HG02610 (cell line): ENCODE results near the gene NFIA.

ENCODE experiments used
- ATAC-seq: cut with Tn5 transposase; IDR thresholded peaks from one replicate; pipeline ENCODE4 v1.9.1; 2021; ENCODE audit warnings: mild to moderate bottlenecking, moderate library complexity; ENCODE audit not compliant: unreplicated experiment

NFIA gene

DNA sequence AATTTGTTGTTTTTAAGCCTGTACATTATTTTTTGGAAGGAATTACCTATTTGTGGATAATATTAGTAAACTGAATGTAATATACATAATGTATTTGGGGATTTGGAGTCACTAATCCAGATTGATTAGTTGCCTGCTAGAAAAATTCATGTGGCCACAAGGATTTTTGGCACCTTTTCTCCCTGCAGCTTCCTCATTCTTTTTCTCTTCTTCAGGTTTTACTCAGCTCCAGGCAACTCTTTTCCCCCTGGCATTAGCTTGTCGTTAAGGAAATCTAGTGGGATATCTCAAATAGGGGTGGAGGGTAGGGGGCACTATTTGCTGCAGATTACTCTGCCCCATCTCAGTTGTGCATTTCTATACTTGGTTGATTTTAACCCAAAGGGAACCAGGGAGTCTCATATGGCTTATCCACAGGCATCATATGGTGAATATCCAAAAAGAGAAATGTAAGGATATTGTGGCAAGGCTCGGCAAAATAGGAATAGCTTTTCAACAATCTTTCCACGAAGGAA, 203.1 kb downstream of the NFIA start:
- no peak for ATAC-seq

DNA sequence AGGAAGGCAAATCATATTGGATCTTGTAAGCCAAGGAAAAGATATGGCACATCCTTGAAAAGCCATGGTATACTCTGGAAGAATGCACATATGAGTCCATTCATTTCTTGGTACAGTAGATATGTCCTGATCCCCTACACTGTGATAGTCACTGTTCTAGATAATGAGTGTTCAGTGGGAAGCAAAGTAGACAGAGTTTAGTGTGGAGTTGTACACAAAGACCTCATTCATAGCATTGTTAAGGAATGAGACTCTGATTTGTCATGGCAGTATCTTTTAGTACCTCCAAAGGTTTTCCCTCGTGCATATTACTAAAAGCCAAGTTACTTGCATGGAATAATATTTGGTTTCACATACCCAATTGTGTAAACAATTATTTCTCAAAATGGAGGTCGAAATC, 204.7 kb downstream of the NFIA start:
- no peak for ATAC-seq

GRCh38 chr1:61287734-61288133, 205.4 kb downstream of the NFIA start:
- ATAC-seq = no peak

DNA sequence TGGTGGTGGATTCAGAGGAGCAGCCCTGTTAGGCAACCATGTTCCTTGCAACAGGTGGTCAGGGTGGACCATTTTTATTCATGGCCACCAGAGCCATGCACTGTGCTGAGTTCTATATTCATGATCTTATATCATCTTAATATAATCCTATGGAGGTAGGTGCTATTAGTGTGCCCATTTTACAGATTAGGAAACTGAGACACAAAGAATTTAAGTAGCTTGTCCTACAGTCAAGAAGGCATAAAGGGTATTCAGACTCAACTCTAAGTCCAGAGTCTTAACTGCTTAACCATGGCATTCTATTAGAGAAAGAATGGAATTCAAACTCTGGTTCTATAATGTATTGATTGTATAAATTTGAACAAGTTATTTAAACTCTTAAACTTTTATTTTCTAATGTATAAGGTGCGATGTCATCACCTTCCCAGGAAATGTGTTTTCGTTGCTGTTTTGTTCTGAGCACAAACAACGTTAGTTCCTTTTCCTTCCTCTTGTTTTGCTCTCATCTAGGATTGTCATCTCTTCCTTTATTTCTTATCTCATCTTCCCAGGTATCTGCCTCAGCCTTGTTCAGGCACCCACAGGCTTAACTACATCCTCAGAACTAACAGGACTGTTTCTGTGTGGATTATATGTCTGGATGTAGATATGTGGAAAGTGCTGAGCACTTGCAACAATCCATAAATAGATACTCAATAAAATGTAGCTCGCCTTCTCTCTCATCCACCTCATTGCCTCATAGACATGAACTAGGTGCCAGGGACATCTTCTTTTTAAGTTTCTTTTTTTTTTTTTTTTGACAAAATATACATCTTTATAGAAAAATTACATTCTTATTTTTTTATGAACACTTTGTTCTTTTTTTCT, 207.1 kb downstream of the NFIA start:
- ATAC-seq = no peak

DNA sequence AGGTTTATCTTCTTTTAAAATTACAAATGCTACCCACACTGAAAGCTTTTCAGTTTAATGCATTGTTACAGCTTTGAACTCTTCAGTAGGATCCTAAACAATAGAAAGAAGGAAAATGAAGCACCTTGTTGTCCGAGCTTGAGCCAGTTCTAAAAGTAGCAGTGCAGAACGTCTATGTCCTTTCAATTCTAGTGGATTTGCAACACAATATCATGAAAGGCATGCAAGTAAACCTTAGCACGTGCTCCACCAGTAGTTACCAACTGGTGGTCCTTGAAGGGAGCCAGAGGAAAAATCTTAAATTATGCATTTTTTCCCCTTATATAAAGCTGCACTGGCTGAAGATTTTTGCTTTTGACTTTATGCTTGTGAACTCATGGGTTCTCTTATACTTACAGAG, 208.2 kb downstream of the NFIA start:
- no peak for ATAC-seq

DNA sequence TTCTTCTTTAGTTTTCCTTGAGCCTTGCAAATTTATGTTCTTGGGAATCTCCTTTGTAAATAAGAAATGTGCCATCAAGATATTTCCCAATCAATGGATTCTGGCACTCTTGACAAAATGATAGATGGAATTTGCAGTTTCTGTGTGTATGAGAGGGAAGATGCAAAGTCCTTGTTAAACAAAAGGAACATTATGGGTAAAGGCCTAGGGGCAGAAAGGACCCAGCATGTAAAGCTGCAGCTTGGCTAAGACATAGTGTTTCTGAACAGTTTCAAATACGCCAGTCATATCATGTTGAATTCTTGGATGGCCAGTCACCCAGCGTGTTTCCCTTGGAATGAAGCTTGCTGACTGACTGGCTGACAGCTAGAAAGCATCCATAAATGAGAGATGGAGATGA, 210.8 kb downstream of the NFIA start:
- no peak for ATAC-seq

GRCh38 chr1:61293986-61294504, 211.7 kb downstream of the NFIA start:
- ATAC-seq = no peak

DNA sequence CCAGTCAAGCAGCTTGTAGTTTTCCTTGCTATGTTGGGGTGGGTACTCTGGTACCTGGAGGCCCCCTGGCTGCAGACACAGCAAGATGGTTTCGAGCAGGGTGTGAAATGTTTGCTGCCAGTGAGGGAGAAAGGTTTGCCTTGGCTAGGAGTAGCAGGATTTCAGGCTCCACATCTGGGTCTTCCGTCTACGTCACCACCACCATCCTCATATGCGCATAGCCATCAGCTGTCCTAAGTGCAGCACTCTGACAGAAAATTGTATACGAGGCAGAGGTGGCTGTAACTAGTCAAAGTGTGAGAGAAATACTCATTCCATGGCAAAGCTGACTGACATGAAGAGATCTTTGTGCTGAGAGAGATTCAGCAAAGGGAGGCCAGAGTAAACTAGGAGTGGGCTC, 212.6 kb downstream of the NFIA start:
- no peak for ATAC-seq

DNA sequence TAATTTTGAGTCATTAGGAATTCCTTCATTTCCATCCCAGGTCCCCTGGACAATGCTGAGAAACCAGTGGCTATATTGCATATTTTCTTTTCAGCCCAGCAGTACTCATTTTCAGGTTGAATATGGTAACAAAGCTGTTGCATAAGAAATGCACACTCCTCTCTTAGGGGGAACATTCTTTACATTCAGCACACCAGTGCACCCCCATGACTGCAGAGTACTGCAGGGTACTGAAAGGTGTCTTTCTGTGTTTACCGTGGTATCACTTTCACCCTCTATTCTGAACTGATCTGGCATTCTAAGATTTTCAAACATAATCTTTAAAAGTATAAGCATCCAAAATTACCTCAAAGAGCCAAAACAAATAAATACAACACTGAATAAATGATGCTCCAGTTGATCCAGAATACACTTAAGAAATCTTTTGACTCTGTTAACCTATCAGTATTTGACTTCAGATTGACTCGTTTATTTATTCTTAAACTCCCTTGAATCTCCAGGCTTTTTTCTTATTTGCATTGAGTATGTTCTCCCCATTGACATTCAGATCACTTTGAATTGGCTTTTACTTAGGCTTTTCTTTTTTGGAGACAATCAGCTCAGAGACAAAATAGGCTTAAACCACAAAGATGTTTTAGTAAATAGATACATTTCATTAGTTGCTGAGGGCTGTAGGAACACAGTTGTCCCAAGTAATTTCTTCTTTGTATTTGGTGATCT, 213.6 kb downstream of the NFIA start:
- ATAC-seq = no peak

GRCh38 chr1:61297887-61298286, 215.5 kb downstream of the NFIA start:
- ATAC-seq = no peak

- no peak for ATAC-seq
Observed at GRCh38 chr1:61299463-61299862, 217.1 kb downstream of the NFIA start.

DNA sequence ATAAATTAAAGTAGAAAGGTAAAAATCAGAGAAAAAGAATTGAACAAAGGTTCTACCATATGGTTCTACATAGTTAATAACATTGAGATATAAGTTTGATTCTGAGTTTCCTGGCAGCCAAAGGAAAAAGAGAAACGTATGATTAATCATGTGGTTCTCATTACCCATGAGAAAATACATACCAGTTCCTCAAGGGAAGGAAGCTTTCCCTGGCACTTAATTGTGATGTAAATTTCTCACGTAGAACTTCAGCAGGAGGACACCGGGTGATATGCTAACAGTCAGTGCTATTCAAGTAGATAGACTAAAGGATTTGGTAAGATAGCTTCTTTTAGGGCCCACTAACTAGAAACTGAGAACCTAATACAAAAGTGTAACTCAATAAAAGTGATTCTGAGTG, 218.5 kb downstream of the NFIA start:
- no peak for ATAC-seq

DNA sequence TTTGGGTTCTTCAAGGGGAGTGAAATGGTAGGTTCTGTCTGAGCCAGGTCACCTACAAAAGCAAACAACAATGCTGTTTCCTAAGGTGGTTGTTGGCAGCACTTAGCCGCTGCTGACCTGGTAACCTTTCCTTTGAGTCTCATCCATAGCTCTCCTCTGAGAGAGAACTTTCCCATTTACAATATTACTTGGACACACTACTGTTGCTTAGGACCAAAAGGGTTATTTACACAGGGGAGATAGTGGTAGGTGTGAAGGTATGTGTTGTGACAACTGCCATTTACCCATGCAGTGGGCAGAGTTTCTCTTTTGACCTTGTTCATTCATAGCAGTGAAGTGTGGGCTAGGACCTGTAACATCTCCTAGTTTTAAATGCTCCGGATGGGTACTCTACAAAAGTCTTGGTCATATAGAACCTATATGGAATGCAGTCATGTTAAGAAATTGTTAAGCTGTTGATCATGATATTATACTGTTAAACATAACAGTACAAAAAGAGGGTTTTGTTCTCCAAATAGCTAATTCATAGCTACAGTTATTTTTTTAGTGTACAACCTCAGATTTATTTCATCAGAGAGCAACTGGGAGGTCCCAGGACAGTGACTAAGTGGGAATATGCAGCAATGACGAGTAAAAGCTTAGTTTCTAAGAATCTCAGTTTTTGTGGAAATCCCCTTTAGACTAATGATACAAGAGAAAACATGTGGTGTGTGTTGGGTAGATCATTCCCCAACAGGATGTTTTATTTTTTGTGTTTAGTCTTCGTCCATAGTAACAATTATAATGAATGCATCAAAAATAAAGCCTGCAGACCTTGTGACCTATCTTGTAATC, 219.7 kb downstream of the NFIA start:
- peak; percentile 83 for ATAC-seq

DNA sequence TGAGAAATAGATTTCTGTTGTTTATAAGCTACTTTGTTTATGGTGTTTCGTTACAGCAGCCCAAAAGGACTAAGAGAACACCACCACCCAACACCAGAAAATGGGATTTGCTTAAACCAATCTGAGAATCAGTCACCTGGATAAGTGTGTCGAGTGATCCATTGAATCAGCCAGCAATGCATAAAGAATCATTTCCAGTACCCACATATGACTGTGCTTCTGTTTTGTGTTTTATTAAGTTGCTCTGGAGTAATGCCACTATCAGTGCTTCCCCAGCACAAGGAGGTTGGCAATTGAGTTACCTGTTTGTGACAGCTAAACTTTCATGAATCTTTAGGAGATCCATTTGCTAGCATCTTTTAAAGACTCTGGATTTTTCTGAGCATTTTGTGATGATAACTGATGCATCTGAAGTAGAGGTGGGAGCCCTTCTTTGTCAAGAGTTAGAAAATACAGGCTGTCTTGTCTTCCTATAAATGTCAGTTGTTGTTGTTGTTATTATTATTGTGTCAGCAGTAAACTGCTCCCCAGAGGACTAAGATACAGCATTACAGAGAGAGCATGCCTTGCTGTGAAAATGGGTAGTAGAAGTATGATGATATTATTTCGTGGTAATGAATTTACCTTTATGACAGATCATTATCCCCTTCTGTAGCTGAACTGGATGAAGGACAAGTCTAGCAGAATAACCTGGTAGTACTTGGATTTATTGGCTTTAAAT, 225.2 kb downstream of the NFIA start:
- ATAC-seq = no peak

DNA sequence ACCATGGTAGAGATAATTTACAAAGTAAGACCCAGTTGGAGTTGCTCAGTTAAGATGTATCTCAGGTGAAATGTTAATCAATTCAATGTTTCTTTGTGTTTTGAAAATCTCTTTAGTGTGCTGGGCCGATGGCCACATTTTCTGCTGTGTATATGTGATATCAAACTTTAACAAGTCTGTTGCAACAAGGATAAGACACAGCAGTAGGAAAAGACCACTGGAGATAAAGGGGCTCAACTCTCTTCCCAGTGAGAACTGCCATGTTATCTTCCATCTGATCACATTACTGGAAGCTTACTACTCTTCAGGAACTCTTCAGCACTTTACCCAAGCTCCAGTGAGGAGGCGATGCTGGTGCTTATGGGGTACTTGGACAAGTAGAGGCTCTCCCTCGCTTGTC, 227.7 kb downstream of the NFIA start:
- no peak for ATAC-seq

DNA sequence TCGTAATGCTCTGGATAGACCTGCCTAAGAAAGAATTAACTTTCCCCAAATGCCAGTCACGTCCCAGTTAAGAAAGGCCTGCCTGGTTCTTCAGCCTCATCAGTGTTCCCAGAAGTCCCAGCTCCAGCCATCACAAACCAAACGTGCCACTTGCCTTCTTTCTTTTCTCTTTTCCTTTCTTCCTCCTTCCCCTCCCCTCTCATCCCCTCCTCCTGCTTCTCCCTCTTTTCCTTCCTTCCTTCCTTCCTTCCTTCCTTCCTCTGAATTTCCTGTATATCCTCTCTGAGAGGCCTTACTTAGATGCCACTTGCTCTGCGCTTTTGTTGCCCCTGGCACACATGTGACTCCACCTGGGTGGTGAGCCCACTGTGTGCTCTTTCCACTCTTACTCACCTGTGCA, 228.2 kb downstream of the NFIA start:
- no peak for ATAC-seq

GRCh38 chr1:61313906-61314422, 231.6 kb downstream of the NFIA start:
- ATAC-seq = no peak

DNA sequence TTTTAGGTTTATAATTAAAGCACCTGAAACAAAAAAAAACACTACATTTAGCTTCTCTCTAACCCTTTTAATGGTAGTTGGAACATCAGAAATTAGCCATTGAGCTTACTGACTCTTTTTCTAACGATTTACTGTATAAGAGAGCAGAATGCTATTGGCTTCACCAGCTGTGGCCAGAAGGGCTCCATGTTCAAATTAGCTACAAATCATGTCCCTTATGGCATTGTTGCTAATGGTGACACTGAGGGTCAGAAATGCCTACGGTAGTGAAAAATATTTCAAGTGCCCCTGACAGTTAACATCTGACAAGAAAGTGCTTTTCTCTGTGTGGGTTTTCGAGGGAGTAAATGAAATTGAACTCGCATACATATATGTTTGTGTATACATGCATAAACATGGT, 232.7 kb downstream of the NFIA start:
- ATAC-seq = no peak

GRCh38 chr1:61316493-61316892, 234.1 kb downstream of the NFIA start:
- no peak for ATAC-seq
